HL-60/S4 (cell line): ENCODE measurements around the gene NHSL2.
"Not testable (repeated sequence)": the region's sequence is repeated elsewhere in the genome, so short reads cannot be mapped to it uniquely, and the experiment has no call there.

Experiments
- in situ Hi-C: fragments of 300-500 bp; cut with MboI; formaldehyde crosslinking; loops from 2 replicates; pipeline ENCODE4 v1.14.3; 2022; ENCODE audit warnings: low sequenced_read_pairs

NHSL2 gene

DNA sequence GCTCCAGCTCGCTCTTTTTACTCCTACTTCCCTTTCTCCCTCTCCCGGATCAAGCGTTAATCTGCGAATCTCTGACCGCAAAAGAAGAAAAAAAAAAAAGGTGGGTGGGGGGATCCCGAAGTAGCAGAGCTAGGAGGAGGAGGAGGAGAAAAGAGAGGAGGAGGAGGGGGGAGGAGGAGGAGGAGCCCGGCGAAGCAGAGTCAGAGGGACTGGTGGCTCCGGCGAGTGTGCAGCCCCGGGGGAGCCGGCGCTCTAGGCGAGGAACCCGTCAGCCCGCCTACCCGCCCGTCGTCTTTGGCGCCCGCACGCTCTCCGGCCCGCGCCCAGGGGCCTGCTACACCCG lies at the start of gene NHSL2:
NHSL2 (plus strand) TSS at position 203 of the 343 bp plus-strand sequence.
- in situ Hi-C loops: no loop called here

DNA sequence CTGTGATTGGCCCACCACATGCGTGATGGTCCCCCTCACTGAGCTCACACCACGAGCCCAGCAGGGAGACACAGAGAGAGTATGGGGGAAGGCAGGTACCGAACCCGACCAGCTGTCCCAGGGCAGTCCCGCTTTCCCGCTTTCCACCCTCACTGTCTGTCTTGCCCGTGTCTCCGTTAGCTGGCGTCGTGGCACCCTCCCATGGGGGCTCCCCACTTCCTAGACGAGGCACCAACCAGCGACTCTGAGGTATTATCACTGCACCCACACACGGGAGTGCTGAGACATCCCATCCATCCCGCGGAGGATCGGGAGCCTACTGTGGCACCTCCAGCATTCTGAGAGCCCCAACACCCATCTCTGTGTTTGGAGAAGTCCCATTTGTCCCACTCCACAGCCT lies 43.0 kb upstream of the NHSL2 start:
- in situ Hi-C loops: no loop called here

- in situ Hi-C loops: not testable (repeated sequence)
Measured at GRCh38 chrX:71869566-71869965, 41.1 kb upstream of the NHSL2 start.

- in situ Hi-C loops: no loop called here
Measured at GRCh38 chrX:71870208-71871098, 40.2 kb upstream of the NHSL2 start.

GRCh38 chrX:71871367-71871766 lies 39.3 kb upstream of the NHSL2 start:
- in situ Hi-C loops: no loop called here

DNA sequence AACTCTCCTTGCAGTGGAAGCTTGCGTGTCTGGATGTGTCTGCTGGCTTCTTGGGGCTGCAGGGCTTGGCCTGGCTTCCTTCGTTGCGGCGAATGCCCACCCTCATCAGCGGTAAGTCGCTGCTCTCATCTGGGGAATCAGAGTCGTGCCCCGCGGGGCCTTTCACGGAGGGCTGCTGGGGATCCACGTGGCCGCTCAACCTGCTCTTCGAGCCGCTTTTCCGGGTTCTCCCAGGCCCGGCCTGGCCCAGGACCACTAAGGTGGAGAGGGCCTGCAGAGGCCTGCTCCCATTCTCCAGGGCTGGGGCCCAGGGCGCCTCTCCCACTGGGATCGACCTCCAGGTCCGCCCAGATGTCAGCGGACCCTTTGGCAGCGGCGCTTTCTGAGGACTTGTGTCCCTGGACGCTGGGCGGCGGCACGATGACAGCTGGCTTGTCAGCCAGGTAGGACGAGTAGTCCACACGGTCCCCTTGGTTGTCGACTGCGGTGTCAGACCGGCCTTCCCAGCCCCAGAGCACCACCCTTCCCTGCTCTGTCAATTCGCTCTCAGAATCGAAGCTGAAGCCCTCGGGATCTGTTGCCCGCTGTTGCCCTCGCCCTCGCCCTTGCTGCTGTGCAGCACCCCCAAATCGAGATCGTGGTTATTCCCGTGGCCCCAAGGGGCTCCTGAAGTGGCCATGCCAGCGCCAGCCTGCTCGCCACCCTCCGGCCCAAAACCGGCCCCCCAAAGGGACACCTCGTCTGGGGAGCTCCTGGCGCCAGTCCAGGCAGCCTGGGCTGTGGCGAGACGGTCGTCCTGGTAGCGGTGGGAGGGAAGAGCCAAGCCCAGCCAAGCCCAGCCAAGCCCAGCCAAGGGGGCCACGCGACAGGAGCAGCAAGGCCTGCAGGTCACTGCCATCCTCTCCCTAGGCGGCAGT lies 37.8 kb upstream of the NHSL2 start:
- in situ Hi-C loops: no loop called here

DNA sequence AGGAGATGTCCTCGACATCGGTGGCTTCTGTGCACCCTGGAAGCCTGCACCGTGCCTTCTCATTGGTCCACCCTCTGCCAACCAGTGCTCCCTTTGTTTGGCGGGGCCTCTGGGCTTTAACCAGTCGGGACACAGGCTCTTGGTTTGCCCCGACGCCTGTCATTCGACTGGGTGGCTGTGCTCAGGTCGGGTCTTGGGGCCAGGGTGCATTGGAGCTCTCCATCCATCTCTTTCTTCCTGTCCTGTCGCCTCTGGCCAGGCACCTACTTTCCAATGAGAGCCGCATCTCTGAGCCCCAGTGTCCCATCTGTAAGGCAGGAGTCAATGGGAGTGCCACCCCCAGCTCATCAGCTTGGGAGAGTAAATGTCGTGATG lies 37.2 kb upstream of the NHSL2 start:
- in situ Hi-C loops: no loop called here

DNA sequence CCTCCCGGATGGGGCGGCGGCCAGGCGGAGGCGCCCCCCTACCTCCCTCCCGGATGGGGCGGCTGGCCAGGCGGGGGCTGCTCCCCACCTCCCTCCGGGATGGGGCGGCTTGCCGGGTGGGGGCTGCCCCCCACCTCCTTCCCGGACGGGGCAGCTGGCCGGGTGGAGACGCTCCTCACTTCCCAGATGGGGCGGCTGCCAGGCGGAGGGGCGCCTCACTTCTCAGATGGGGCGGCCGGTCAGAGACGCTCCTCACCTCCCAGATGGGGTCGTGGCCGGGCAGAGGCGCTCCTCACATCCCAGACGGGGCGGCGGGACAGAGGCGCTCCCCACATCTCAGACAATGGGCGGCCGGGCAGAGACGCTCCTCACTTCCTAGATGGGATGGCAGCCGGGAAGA lies 33.8 kb upstream of the NHSL2 start:
- in situ Hi-C loops: not testable (repeated sequence)

DNA sequence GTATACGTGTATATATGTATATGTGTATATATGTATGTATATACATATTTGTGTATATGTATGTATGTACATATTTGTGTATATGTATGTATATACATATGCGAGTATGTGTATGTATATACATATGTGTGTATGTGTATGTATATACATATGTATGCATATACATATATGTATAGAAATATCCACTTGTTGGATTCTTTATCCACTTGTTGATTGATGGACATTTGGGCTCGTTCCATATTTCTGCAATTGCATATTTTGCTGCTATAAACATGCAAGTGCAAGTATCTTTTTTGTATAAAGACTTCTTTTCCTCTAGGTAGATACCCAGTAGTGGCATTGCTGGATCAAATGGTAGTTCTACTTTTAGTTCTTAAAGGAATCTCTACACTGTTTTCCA lies 25.5 kb upstream of the NHSL2 start:
- in situ Hi-C loops: no loop called here

DNA sequence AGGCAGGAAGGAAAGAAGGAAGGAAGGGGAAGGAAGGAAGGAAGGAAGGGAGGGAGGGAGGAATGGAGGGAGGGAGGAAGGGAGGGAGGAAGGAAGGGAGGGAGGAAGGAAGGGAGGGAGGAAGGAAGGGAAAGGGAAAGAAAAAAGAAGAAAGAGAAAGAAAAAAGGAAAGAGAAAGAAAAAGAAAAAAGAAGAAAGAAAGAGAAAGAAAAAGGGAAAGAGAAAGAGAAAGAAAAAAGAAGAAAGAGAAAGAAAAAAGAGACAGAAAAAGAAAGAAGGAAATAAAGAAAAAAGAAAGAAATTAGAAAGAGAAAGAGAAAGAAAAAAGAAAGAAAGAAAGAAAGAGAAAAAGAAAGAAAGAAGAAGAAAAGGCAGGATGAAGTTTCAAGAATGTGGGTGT lies 15.0 kb upstream of the NHSL2 start:
- in situ Hi-C loops: no loop called here

DNA sequence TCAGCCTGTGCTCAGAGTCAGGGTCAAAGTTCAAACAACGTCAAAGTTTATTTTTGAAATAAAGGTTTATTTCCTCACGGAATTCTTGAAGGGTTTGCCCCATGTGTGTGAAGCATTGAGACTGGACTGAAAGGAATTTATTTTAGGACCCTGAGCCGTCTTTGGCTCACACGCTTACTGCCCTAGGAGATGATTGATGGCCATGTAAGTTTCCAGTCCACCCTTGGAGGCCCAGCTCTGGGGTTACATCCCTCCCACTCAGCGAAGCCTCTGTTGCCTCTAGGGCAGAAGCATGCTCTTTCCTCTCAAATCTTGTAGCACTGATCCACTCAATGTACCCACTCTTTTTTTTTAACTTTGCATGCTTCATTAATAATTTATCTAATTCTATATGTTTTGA lies 4.5 kb upstream of the NHSL2 start:
- in situ Hi-C loops: no loop called here

- in situ Hi-C loops: no loop called here
Measured at GRCh38 chrX:71908387-71908786, 2.3 kb upstream of the NHSL2 start.

DNA sequence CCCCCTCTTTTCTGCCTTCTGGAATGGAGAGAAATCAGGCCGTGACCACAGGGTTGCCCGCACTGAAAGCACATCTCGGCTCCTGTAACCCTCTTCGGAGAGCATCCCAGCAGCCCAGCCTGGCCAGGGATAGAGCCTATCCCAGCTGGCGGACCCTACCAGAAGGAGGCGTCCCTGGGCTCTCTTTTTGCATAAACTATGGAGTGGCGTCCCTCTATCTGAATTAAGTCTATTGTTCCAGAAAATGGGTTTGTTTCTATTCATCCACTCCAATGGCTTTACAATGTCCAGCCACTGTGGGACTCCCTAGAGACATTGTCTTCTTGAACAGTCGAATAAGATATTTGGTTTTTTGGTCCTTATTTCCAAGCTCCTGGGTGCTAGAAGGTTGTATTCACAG lies 689 bp upstream of the NHSL2 start:
- in situ Hi-C loops: no loop called here

- in situ Hi-C loops: no loop called here
Measured at GRCh38 chrX:71910986-71911730, 513 bp downstream of the NHSL2 start.

GRCh38 chrX:71911731-71912050 lies 1.0 kb downstream of the NHSL2 start:
- in situ Hi-C loops: no loop called here

DNA sequence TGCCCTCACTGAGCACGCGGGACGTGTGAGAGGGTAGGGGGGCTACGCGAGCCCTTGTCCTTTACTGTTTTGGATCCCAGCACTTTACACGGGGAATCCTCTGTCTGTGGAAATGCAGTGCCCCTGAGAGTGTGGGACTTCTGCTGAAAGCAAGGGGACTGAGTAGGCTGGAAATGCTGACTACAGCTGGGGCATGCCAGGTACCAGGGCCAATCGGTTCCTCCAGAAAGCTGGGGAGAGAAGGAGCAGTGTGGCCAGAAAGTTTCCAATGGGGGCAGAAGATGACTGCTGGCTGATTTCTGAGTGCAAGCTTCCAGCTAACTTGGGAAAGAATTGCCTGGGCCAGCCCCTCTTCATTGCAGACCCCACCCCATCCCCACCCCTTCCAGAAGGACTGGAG lies 1.5 kb downstream of the NHSL2 start:
- in situ Hi-C loops: no loop called here

GRCh38 chrX:71913156-71913950 lies 2.7 kb downstream of the NHSL2 start:
- in situ Hi-C loops: no loop called here

DNA sequence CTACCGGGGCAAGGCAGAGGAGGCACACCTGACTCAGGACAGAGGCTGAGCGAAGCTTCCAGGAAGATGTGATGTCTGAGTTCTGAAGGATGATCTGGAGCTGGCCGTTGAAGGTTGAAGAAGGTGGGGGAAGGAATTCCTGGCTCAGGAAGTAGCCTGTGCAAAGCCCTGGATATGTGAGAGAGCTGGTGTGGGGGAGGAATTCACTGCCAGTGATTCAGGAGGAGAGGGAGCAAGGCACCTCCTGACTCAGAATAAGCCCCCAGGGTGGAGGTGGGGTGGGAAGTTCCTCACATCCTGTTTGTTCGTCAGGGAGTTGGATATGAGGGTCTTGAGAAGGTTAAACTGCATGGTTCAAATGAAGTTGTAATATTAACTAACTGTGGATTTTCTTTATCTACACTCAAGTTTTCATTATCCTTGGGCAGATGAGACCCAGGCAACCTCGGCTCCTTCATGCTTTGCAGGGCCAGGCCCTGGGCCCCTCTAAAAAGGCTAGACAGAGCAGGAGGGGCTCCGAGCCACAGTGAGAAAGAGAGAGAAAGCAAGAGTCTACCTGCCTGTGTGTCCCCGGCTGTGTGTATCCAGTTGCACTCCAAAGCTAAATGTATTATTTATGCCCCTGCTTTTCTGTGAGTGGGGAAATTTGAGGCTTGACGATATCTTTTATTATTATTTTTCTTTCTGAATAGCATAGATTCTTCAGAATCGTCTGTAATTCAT lies 7.1 kb downstream of the NHSL2 start:
- in situ Hi-C loops: no loop called here

DNA sequence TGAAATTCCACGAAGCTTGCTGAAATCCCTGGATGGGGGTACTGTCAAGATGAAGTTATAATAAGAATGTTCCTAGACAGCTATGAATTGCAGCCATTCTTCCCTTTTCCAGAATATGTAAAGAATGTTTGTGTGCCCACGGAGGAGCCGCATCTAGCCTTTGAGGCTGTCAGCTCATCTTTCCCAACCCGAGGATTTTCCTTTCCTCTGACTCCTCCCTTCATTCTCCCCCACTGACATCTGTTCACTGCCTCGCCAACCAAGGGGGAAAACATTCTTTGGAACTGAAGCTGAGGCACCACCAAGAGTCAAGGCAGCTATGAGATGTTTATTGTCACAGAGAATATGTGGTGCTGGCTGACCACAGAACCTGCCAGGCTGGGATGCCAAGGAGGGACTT lies 8.8 kb downstream of the NHSL2 start:
- in situ Hi-C loops: no loop called here

- in situ Hi-C loops: no loop called here
Measured at GRCh38 chrX:71919886-71920285, 9.2 kb downstream of the NHSL2 start.
